EL (cell line): ENCODE results near the gene ODAM.
"Not testable (repeated sequence)": the region's sequence is repeated elsewhere in the genome, so short reads cannot be mapped to it uniquely, and the experiment has no call there.

ENCODE experiments used
- DNase-seq: peaks from one replicate; pipeline ENCODE4 v3.0.0-alpha.2; 2016

ODAM gene, protein sequence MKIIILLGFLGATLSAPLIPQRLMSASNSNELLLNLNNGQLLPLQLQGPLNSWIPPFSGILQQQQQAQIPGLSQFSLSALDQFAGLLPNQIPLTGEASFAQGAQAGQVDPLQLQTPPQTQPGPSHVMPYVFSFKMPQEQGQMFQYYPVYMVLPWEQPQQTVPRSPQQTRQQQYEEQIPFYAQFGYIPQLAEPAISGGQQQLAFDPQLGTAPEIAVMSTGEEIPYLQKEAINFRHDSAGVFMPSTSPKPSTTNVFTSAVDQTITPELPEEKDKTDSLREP

DNA sequence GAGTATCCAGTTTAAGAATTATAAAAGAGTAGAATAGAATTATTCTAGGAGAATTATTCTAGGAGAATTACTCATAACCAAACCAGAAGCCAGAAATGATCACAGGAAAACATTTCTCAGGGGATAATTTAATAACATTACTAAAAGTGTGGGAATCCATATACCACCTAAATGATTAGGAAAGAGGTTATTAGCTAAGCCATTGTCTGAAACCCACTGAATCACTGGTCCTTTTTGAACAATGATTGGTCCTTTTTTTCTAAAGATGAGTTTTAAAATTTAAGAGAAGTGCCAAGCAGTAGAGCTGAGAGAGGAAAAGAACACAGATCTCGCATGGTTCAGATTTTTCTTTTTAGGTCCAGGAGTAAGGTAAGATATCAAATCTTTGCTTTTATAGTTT is at the start of gene ODAM:
TSS of gene ODAM (plus strand) at position 301 of the 400 bp plus-strand sequence. CDS start 819 bp downstream, outside the sequence.
- DNase-seq: no peak

DNA sequence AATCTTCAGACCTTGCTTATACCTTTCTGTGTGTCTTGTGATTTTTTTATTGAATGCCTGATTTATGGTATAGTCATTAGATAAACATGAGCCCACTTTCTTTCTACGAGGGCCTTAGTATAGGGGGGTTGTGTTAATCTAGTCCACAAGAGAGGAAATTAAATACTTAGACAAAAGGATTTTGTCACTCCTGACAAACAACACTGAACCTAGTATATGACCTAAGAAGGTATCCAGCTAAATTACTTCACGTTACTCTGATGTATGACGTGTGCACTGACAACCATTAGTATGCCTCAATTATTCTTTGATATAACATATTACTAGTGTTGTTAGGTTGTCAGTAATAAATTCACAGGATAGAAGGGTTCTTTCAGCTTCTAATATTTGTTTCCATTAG is 44.3 kb upstream of the ODAM start:
- no peak for DNase-seq

DNA sequence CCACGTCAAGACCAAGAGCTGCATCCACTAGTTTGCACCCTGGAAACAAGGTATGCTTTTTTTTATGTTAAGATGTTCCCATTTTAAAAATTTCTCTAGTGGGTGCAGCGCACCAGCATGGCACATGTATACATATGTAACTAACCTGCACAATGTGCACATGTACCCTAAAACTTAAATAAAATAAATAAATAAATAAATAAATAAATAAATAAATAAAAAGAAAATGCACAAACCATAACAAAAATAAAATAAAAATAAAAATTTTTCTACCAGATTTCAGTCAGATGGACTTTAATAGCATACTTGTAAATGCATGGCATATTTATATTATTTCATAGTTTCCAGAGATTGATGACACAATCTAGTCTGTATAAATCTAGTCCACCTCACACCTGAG is 43.4 kb upstream of the ODAM start:
- DNase-seq: no peak

DNA sequence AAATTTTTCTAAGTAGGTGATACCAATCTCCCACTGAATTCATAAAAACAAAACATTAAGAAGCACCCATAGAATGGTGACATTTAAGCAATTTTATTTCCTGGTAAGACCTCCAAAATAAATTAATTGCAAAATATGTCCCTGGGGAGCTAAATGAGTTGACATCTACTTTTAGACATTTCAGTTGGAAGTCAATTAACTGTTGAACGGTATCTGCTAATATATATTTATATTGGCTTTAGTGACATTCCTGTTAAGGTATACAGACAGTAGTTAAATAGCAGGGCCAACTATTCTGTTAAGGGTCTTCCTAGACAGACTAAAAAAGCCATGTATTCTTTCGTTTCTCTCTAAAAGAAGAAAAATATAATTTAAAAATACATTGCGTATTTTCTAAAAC is 41.6 kb upstream of the ODAM start, which contains the start of gene PRR27:
TSS of gene PRR27 (plus strand) at position 301 of the 400 bp plus-strand sequence. CDS start 139 bp downstream, outside the sequence.
- DNase-seq: no peak

DNA sequence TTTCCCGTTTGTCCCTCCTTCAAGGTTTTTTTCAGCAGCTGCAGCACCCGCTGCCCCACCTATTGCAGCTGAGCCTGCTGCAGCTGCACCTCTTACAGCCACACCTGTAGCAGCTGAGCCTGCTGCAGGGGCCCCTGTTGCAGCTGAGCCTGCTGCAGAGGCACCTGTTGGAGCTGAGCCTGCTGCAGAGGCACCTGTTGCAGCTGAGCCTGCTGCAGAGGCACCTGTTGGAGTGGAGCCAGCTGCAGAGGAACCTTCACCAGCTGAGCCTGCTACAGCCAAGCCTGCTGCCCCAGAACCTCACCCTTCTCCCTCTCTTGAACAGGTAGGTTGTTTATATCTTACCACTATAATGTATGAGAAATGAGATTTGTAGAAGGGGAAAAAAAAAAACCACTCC is 36.9 kb upstream of the ODAM start:
- DNase-seq: no peak

DNA sequence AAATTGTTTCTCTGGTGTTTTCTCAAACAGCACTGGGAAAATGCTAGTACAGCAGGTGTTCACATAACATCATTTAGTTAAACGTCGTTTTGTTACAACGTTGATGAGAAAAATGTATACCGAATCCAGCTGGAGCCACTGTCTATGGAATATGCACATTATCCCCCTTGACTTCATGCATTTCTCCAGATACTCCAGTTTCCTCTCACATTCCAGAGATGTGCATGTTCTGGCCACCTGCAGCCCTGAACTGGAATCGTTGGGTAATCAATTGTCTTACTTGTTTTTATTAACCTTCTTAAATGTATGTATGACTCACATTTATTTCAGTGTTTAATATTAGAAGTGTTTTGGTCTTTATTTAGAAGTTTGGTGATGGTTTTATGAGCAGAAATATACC is 18.4 kb upstream of the ODAM start:
- DNase-seq: no peak

DNA sequence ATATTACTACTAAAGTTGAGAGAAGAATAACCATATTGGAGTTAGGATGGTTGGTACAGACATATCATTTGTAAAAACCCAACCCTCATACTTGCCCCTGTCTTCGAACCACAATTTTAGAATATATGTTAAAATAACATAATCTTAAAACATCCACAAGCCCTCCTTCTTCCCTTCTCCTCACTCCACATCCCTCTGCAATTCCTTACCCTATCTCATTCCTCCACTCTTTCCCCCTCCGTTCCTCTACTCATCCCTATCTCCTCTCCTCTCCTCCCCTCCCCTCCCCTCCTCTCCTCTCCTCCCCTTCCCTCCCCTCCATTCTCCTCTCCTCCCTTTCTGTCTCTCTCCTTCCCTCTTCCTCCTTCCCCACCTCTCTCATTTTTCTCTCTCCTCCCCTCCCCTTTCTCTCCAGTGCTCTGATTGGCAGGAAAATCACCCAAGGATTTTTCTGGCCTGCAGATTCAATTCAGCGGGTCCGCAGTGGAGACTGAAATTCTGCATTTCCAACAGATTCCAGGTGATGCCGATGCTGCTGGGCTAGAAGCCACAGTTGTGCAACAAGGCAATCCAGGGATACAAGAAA is 17.4 kb upstream of the ODAM start:
- no peak for DNase-seq

DNA sequence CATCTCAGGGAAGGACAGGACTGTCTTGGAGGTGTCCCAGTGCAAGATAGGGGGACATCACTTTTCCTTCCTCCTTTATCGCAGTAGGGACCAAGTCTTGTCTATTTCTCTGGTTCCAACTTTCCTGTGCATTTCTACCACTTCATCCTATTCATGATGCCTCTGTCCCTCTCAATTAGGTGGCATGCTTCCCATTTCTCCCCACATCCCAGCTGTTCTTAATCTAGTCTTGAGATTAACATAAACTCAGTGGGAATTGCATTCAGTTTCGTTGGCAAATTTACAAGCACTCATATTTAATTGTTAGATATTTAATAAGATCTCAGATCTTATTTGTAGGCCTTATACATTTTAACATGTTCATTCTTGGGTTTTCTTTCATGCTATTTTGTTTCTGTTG is 15.7 kb upstream of the ODAM start:
- no peak for DNase-seq

DNA sequence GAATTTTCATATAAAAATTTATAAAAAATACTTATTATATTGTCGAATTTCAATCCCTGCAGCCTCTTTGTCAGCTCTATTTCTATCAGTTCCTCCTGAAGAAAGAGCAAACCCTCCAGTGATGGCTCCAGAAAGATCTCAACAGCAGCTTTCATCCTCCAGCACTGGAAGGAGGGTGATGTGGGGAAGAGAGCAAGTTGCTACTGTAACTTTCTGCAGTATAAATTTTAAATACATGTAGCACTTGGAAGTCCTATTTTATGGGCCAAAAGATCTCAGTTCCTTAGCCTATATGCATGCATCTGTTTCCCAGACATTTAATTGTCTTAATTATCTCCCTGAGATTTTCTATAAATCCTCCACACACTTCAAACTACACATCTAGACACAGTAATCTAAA is 13.7 kb upstream of the ODAM start:
- DNase-seq: no peak

DNA sequence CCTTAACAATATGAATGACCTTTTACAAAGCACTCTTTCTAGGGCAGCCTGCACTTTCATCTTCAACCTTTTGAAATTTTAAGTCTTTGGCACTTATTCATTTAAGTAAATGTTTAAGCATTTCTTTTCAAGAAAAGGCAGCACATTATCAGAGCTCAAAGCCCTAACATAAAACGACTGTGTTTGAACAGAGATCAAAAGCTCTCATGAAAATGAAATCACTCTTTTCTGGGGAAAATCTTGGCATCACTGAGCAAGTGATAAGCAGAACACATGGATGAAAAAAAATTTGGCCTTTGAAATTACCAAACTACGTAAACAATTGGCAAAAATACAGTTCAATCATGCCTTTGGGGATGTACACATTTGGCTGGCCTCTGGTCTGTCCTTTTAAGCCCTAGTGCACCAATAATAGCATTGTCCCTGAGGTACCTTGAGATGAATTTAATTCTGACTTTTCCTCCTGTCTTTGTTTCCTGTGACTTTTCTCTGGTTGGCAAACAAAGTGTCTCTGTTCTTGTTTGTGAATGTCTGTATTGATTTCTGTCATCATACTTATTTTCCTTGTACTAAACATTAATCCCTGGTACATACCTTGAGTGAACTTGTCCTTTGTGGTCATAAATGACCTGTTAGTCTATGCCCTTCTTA is 12.9 kb upstream of the ODAM start:
- no peak for DNase-seq

DNA sequence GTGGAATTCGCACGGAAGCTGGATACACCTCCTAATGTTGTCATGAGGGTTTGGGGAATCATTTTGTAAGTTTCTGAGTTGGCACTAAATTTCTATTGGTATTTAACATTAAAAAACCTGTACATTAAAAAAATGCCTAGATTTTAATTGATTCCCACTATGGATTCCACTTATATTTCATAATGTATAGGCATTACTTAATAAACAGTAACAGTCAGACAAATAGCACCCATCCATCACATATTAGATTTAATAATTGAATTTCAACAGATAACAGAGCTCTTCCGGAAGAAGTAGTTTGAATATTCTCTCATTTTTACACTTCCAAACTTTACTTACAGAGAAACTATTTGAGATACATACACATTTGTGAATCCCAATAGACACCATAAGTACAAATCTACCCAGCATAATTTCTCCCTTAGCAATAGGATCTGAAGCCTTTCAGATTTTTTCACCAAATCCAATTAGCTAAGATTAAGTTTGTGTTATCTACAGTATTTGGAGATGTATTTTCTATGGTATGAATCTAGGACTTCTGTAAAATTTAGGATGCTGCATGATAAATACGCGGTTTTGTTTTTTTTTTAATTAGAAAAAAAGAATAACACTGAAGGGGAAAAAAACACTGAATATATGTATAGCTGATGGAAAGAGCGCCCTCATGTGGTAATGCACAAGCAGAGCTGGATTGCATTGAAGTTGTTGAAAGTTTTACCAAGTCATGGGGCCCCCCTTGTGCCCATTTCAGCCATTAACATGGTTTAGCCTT is 12.2 kb upstream of the ODAM start:
- peak; percentile 24 for DNase-seq

DNA sequence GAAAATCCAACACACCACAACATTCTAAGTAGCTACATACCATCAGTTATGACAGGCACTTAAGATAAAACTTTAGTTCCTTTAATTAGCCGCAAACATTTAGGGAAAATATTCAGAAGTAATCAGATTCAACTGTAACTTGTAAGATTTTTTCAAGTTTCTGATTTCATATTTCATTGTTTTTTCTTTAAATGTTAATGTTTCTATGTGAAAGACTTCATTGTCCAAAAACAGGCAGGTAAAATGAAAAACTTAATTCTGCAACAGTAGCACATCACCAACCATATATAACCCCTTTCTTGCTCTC is 11.6 kb upstream of the ODAM start:
- no peak for DNase-seq

DNA sequence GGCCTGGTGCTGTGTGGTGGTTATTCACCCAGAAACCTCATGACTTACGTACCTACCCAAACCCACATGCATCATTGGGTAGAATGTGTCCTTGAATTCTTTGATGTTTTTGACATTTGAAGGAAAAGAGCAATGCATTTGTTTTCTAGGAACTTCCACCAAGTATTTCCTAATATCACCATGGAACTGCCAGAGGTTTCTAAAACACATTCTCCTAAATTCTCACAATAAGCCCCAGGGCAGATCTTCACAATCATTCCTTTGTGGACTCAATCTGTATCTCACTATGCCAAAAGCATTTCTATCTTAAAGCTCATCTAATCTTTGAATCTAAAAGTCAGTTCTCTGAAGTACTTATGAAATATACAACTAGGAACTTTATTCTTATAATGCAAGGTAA is 8.3 kb upstream of the ODAM start:
- no peak for DNase-seq

DNA sequence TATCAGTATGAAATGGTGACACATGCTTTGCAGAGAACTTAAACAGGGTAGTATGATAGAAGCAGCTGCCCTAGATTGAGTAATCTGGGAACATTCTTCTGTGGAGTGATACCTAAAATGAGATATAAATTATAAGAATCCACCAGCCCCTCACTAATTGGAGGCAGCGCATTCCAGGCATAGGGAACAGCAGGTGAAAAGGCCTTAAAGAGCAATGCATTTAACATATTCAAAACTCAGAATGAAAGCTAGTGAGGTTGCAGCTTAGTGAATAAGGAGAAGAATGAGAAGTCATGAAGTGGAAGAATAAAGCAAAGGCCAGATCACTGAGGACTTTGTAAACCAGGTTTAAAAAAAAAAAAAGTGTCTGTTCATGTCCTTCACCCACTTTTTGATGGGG is 4.9 kb upstream of the ODAM start:
- DNase-seq: no peak

DNA sequence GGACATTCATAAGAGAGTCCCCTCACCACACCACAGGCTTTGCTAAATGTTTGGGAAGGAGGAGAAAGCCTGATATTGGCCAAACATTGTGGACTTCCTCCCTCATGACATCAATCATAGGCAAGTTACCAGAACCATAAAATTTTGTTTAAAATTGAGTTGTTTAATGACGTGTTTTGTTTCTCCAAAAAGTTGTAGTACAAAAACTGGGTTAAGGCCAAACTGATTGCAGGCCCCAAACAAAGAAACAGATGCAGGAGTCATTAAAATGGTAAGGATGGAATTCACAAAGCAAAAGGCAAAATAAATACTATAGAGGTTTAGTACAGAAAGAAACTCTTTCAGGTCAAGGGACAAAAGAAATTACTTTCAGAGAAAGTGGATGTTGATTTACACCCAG is 3.9 kb upstream of the ODAM start:
- DNase-seq: no peak

DNA sequence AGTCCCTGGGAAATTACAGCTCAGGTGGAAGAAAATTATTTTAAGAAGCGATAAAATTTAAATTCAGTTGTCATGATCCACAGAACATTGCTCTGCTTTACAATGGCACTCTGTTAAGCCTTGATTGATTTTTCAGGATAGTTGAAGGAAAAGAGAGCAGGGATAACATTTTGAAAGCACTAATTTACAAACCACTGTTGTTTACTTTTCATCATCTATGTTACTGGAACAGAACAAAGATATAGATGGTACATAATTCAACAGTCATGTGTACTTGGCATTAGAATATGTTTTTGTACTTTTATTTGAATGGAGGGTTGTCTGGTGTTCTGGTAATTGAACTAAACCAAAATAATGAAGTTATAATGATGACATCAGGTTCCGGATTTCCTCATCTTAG is 2.6 kb upstream of the ODAM start:
- no peak for DNase-seq

DNA sequence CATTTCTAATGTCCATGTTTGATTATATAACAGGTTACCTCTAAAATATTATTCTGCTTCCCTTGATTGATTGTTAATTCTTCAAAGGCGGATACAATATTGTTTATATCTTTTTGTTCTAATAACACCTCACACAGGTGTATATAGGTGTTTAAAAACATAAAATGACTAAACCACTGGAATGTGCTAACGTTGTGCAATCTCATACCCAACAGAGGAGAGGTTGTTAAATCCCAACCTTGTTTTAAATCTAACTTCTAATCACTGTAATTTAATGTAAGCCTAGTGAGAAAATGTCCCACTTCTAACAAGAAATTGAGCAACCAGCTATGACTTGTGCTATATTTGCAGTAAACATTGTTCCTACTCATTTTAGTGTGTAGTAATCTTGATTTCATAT is 1.3 kb downstream of the ODAM start:
- no peak for DNase-seq

DNA sequence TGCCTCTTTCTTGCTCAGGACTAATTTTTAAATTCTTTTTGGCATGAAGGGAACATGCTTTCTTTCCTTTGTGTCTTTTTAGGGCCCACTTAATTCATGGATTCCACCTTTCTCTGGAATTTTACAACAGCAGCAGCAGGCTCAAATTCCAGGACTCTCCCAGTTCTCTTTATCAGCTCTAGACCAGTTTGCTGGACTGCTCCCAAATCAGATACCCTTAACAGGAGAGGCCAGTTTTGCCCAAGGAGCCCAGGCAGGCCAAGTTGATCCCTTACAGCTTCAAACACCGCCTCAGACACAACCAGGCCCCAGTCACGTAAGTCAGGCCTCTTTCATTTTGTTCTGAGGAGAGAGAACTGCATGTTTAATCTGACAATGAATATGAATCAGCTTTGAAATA is 2.3 kb downstream of the ODAM start:
- DNase-seq: no peak

DNA sequence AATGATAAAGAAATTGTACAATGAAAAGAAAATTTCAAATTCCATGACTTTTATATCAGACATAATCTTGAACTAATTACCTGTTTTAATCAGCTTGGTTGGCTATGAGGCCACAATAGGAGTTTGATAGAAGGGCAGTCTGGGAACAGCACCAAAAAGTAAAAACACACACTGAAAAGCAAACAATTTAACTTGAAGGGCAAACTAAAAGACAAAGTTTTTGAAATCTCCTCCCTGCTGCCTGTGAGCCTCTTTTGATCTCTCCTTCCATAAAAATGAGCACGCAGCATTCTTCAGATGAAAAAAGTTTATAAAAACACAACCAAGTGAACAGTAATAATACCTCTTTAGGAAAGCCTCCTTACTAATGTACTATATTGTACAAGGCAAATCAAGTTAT is 8.1 kb downstream of the ODAM start:
- no peak for DNase-seq

DNA sequence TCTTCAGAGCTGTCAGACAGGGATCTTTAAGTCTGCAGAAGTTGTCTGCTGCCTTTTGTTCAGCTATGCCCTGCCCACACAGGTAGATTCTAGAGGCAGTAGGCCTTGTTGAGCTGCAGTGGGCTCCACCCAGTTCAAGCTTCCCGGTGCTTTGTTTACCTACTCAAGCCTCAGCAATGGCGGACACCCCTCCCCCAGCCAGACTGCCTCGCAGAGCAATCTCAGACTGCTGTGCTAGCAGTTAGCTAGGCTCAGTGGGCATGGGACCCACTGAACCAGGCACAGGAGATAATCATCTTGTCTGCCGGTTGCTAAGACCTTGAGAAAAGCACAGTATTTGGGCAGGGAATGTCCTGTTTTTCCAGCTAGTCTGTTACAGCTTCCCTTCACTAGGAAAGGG is 17.2 kb downstream of the ODAM start:
- DNase-seq: not testable (repeated sequence)

DNA sequence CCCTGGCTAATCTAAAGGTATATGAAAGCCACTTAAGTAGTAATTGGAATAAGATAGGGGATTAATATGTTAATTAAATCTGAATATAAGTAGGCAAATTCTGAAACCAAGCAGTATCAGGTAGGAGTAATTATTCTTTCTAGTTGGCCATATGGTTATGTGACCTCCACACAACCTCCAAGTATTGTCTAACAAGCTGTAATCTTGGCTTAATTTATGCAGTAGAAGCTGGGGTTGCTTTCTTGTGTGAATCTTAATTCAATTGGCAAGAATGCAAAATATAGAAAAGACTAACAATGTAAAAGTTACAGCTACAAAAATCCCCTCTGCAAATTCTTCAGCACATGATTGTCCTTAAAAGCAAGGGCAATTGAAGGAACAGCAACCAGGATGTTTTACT is 20.6 kb downstream of the ODAM start:
- DNase-seq: not testable (repeated sequence)

DNA sequence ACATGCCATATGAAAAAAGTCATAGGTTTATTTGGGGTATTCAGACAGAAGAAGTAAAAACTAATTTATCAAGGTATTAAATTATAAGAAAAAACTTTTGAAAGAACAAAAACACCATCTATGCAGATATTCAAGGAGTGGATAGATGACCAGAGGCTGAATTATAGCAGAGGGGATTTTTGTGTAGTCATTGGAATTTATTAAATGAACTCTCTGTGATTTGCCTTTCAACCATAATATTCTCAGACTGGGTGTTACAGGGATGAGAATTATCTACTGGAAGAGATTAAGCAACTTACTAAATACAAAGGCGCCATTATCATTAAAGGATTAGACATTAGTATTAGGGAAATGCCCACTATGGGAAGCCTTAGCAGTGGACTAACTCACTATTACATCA is 21.0 kb downstream of the ODAM start:
- not testable (repeated sequence) for DNase-seq

DNA sequence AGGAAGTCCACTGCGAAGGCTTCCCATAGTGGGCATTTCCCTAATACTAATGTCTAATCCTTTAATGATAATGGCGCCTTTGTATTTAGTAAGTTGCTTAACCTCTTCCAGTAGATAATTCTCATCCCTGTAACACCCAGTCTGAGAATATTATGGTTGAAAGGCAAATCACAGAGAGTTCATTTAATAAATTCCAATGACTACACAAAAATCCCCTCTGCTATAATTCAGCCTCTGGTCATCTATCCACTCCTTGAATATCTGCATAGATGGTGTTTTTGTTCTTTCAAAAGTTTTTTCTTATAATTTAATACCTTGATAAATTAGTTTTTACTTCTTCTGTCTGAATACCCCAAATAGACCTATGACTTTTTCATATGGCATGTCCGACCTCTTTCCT is 25.9 kb downstream of the ODAM start:
- DNase-seq: not testable (repeated sequence)

DNA sequence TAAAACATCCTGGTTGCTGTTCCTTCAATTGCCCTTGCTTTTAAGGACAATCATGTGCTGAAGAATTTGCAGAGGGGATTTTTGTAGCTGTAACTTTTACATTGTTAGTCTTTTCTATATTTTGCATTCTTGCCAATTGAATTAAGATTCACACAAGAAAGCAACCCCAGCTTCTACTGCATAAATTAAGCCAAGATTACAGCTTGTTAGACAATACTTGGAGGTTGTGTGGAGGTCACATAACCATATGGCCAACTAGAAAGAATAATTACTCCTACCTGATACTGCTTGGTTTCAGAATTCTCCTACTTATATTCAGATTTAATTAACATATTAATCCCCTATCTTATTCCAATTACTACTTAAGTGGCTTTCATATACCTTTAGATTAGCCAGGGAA is 26.3 kb downstream of the ODAM start:
- DNase-seq: not testable (repeated sequence)
